HG03103 (cell line): Measurements from ENCODE around the gene BET1L.
"Not testable (repeated sequence)": the region's sequence is repeated elsewhere in the genome, so short reads cannot be mapped to it uniquely, and the experiment has no call there.

Source experiments
- ATAC-seq: cut with Tn5 transposase; IDR thresholded peaks from one replicate; pipeline ENCODE4 v1.9.1; 2021; ENCODE audit warnings: low read depth; ENCODE audit not compliant: unreplicated experiment

Gene BET1L

DNA sequence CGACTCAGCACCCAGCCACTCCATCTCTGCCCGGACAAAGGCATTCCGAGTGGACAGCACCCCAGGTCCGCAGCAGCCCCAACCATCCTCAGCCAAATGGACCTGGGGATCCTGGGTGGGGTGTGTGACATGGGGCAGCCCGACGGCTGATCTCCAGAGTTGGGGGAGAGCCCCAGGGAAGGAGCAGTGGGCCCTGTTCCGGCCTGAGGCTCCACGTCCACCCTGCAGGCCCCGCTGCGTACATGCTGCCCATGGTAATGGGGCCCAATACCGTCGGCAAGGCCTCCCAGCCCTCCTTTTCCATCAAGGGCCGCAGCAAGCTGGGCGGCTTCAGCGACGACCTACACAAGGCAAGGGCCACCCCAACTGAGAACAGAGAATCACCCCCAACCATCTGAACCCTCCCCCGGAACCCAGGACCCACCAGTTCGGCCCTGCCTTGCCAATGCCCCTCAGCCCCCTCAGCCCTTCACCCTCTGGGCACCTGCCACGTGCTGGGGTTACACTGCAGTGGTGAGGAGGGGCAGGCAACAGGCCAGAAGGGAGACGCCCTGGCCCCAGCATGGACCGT is 8.9 kb downstream of the BET1L start:
- no peak for ATAC-seq

DNA sequence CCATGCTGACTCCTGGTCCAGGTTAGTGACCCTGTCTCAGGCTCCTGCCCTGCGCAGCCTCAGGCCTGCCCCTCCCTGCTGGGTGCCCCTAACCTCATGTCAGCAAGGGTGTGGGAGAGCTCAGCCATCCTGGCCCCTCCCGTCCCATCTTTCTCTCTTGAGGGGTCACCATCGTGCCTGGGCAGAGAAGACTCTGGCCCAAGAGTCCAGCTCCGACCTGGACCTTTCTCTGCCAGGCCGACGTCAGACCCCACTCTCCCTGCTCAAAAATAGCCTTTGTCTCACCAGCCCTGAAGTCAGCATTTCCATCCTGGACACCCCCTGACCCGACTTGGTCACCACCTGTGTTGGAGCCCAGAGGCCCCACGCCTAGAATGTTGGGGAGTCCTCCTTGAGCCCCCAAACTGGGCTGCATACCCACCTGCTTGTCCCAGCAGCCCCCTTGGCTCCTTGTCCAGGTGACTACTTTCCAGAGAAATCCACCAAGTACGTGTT is 9.4 kb downstream of the BET1L start:
- ATAC-seq, result no peak

DNA sequence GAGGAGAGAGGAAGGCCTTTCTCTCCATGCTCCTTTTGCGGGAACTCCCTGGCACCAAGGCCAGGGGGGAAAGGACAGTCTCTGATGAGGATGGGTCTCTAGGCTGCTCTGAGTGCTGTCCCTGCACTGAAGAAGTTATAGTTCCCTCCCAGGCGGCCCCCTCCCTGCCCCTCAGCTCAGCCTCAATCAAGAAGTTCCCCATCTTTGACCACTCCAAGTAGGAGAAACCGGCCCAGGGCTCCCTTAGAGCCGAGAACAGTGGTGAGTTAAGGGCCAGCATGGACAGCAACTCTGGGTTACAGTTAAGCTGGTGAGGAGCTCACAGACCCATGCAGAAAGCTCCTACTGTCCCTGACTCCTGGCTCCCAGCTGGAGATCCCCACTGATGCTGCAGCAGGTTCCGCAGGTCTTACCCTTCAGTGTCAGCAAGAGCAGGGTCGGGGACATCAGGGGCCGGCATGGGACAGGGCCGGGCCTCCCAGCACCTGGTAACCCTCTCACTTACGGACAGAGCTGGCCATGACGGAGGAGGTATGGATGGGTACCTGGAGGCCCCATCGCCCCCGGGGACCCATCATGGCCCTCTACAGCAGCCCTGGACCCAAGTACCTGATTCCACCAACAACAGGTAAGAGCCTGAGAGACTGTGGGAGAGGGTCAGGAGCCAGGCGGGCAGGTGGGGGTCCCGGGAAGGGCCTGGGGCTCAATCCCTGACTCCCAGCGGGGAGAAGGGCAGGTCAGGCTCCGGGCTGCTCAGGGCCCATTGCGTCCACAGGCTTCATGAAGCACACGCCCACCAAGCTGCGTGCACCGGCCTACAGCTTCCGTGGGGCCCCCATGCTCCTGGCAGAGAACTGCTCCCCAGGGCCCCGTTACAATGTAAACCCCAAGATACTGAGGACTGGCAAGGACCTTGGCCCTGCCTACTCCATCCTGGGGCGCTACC is 10.1 kb downstream of the BET1L start:
- ATAC-seq, result no peak

DNA sequence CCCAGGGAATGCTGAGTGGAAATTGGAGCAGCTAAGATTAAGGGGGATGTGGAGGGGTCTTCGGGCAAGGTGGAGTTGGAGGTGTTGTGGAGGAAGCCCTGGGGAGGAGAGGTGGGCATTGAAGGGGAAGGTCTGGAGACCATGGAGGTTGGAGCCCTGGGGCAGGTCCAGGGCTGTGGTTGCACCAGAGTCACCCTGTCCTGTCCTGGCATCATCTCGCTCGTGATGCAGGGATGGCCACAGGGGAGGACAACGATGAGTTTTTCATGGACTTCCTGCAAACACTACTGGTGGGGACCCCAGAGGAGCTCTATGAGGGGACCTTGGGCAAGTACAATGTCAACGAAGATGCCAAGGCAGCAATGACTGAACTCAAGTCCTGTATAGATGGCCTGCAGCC is 13.7 kb downstream of the BET1L start:
- ATAC-seq, result not testable (repeated sequence)

DNA sequence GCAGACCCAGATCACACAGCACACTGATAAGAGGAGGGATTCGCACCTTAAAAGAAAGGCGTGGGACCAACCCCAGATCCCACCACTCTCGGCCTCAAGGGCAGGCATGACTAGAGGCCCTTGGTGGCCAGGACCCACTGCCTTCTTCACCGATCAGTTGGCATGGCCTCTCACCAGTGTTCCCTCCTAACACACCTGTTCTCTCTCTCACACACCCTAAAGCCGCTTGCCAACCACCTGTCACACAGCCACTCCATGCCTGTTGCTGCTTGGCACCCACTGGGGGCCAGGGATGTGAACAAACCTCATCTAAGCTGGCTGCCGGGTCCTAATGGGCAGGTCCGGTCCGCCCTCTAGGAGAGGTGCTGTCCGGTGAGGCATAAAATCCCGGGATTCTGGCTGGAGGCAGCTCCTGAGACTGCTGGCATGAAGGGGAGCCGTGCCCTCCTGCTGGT is 14.5 kb downstream of the BET1L start, which contains the start of gene SCGB1C1:
SCGB1C1 (plus strand) TSS at position 405 of the 455 bp plus-strand sequence; CDS start at position 427, 22 bp downstream.
- ATAC-seq, result not testable (repeated sequence)

DNA sequence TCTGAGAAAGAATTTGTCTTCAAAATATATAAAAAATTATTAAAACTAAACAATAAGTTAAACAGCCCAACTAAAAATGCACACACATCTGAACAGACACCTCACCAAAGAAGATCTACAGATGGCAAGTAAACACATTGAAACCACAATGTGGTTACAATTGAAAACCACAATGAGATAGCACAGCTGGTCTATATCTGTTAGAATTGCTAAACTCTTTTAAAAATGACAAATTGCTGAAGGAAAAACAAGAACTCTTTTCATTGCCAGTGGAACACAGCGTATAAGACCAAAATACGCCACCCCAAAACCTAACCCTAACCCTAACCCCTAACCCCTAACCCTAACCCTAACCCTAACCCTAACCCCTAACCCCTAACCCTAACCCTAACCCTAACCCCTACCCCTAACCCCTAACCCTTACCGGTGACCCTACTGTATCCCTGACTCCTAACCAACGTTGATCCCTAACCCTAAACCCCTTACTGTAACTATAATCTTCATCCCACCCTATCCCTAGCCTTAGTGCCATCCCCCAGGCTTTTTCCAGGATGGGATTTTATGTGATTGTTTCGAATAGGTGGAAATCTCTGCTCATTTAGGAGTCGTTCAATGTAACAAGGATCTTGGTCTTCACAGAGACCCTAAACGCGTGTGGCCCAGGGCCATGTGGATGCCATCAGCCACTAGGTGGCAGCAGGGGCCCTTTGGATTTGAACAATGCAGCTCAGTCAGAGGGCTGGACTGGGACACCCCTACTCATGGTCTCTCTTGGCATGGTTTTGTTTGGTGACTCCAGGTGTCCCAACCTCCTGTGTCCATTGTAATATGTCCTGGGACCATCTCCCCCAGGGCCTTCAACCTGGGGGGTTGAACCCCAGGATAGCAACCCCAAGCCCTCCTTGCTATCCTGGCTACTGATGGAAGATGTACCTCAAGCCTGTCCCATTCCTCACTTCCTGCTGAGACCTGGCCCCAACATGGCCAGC is 15.4 kb downstream of the BET1L start:
- ATAC-seq, result not testable (repeated sequence)

DNA sequence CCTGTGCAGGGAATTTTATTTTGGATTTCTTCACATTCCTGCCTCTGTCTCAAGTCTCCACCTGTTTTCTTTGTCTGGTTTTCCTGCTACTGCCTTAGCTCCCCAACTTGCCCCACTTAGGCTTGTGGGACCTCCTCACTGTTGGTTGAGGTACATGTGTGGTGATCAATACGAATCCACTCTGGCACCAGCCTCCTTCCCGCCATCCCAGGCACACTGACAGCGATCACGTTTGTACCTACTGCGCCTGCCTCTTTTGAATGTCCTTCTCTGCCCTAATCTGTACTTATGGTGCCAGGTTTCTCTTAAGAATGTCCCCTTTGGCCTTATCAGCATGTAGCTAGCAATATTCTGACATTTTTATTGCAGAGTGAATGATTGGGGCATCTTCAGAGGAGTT is 16.7 kb downstream of the BET1L start:
- not testable (repeated sequence) for ATAC-seq

DNA sequence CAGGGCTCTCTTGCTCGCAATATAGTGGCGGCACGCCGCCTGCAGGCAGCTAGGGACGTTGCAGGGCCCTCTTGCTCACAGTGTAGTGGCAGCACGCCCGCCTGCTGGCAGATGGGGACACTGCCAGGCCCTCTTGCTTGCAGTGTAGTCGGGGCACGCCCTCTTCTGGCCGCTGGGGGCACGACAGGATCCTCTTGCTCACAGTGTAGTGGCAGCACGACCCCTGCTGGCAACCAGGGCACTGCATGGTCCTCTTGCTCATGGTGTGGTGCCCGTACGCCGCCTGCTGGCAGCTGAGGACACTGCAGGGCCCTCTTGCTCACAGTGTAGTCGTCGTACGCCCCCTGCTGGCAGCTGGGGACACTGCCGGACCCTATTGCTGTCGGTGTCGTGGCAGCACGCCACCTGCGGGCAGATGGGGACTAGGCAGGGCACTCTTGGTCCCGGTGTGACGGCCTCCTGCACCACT is 17.3 kb downstream of the BET1L start:
- ATAC-seq, result peak; percentile 68

DNA sequence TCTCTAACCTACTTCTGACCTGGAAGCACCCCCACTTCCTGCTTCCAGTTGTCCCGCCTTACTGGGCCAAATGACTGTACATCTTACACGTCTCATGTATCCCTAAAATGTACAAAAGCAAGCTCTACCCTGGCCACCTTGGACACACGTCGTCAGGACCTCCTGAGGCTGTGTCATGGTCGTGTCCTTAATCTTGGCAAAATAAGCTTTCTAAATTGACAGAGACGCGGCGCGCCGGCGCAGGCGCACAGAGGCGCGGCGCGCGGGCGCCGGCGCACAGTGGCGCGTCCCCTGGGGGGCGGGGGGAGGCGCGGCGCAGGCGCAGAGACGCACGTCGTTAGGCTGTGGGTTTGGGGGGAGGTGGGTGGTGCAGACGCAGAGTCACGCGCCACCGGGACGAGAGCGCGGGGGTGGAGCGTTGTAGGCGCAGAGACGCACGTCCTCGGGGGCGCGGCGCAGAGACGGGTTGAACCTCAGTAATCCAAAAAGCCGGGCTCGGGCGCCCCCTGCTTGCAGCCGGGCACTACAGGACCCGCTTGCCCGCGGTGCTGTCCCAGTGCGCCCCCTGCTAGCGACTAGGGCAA is 17.9 kb downstream of the BET1L start:
- peak; percentile 38 for ATAC-seq

DNA sequence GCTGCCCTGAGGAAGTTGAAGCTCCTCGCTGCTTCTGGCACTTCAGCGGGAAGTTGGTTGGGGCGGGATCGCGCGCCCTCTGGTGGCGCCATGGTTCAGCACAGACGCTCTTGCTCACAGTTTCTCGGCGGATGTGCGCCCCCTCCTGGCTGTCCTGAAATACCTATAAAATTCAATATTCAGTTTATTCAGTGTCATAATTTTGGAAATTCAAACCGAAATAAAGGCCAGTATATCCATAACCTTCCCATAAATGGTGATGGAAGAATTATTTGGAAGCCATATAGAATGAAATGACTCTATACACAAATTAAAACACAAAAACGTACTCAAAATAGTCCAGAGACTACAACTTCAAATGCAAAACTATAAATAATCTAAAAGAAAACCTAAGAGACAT is 27.0 kb downstream of the BET1L start:
- ATAC-seq, result not testable (repeated sequence)
